Measurements from ENCODE around the gene GPRASP1. TPM values are rescaled to one million over a fixed set of nuclear protein-coding genes. Genes with fewer than 3 reads are reported as not detected.

Gene GPRASP1
- total RNA-seq, 1 experiment from 2014 or later: 3.2 TPM

- Histone ChIP-seq H3K56ac (ENCODE audit: insufficient read length, low read depth, low read length) (no peak overlapping the region), H3K27ac (ENCODE audit: insufficient read length, low read depth, low read length) (no peak overlapping the region), H2BK12ac (ENCODE audit: insufficient read length, low read depth, low read length) (no peak overlapping the region), H3K4me2 (ENCODE audit: insufficient read depth, insufficient read length, low read length) (no peak overlapping the region), H2BK15ac (ENCODE audit: low read depth, low read length) (no peak overlapping the region), H3K9ac (ENCODE audit: extremely low read depth, insufficient read length, low read length) (no peak overlapping the region), H3K27me3 (ENCODE audit: insufficient read depth, low read length) (no peaks in the 10 kb centered on the region), H3K23ac (ENCODE audit: insufficient read length, low read depth, low read length) (no peak overlapping the region), H3K4ac (ENCODE audit: low read depth, low read length) (no peak overlapping the region), H3K4me1 (ENCODE audit: insufficient read depth, low read length) (no peaks in the 10 kb centered on the region), H3K18ac (ENCODE audit: insufficient read length, low read depth, low read length) (no peak overlapping the region), H4K20me1 (ENCODE audit: control insufficient read depth, insufficient read depth, insufficient read length) (no peaks in the 10 kb centered on the region), H4K8ac (replicated peaks; ENCODE audit: insufficient read length, low read depth, low read length) (no peak overlapping the region), H4K91ac (ENCODE audit: insufficient read length, low read depth, low read length) (no peak overlapping the region), H2AFZ (ENCODE audit: low read length) (no peak overlapping the region), H4K5ac (ENCODE audit: insufficient read length, low read depth, low read length) (no peak overlapping the region), H2BK20ac (ENCODE audit: low read depth, low read length, poor library complexity, severe bottlenecking) (no peak overlapping the region), H2BK5ac (ENCODE audit: insufficient read length, low read length) (no peak overlapping the region), H3T11ph (ENCODE audit: low read length) (no peak overlapping the region), H3K79me2 (ENCODE audit: insufficient read depth, low read length) (no peaks in the 10 kb centered on the region), H2AK5ac (ENCODE audit: insufficient read length, low read length) (no peak overlapping the region), H3K14ac (ENCODE audit: insufficient read depth, low read length) (no peak overlapping the region), H2BK120ac (ENCODE audit: low read depth, low read length, poor library complexity, severe bottlenecking) (no peak overlapping the region), H3K79me1 (ENCODE audit: insufficient read depth, low read depth, low read length, poor library complexity, severe bottlenecking) (no peaks in the 10 kb centered on the region), H3K23me2 (ENCODE audit: insufficient read length, low read depth, low read length, poor library complexity, severe bottlenecking) (no peaks in the 10 kb centered on the region), H3K9me3 (ENCODE audit: control insufficient read depth, low read depth, low read length) (peaks cover 41% of the 10 kb centered on the region)
- H3K9me3 Mint-ChIP-seq: peaks cover 64% of the 10 kb centered on the region in 2 experiments
- H3K27ac Mint-ChIP-seq: no peak overlapping the region
- no peak for TF ChIP-seq CTCF (conservative IDR thresholded peaks at IDR 0.05)
- H3K4me3 Mint-ChIP-seq: no peak overlapping the region
- WGBS (ENCODE audit: extremely low coverage, insufficient read length, low lambda C conversion rate): no CpG with 5 or more reads among the region's 1 CpG
- H3K4me1 Mint-ChIP-seq: peaks cover 3% of the 10 kb centered on the region in 2 experiments; a peak in 1 of 4 replicates
- peaks cover 19 to 45% (median 38%) of the 10 kb centered on the region in 3 experiments for H3K36me3 Mint-ChIP-seq (ENCODE audit: insufficient read depth in 1 of 3, low read depth in 3 of 3)
- no peak for DNase-seq
- no peaks in the 10 kb centered on the region for H3K27me3 Mint-ChIP-seq (ENCODE audit: low read depth)
Measured at GRCh38 chrX:102606115-102606514, 45.2 kb upstream of the GPRASP1 start.

Measured in H9 (cell line).